PFSK-1 (cell line): ENCODE results near the gene IRAK1.

Experiments used
- POLR2AphosphoS5 ChIP-seq: IDR thresholded peaks from 2 replicates; pipeline ENCODE4 v1.6.1; 2012; ENCODE audit warnings: low read depth, mild to moderate bottlenecking, control low read depth, low read length, moderate library complexity
- REST ChIP-seq, 2 experiments: IDR thresholded peaks; 2 replicates each; pipeline versions ENCODE4 v1.6.1 to v1.8.0; 2011 to 2012; ENCODE audit warnings: low read depth in 2 of 2, low read length in 2 of 2, control low read depth in 1 of 2, inconsistent platforms in 1 of 2, mild to moderate bottlenecking in 1 of 2, moderate library complexity in 1 of 2; ENCODE audit not compliant: insufficient read depth in 1 of 2
- SIN3A ChIP-seq: IDR thresholded peaks from 2 replicates; pipeline ENCODE4 v1.6.1; 2012; ENCODE audit warnings: mild to moderate bottlenecking, low read length, moderate library complexity, borderline replicate concordance; ENCODE audit not compliant: insufficient read depth
- TAF1 ChIP-seq: IDR thresholded peaks from 2 replicates; pipeline ENCODE4 v1.6.1; 2012; ENCODE audit warnings: low read length, control low read depth, borderline replicate concordance; ENCODE audit not compliant: insufficient read depth

- no peak; the same call in 1 of the 2 replicates for TF ChIP-seq POLR2AphosphoS5
- TF ChIP-seq TAF1: no peak
- no peak for TF ChIP-seq SIN3A
- no peak for TF ChIP-seq REST (IDR thresholded peaks at IDR 0.05; ENCODE audit: insufficient read depth in 1 of 2, low read depth in 2 of 2, low read length in 2 of 2)
Measured at GRCh38 chrX:154046031-154046781, 26.5 kb upstream of the IRAK1 start.
